GM18505 (cell line): Measurements from ENCODE around the gene CEP135.
A peak's percentile ranks its signal among the peaks of the same experiment; 100 is the strongest.

Source experiments
- ATAC-seq: cut with Tn5 transposase; IDR thresholded peaks from one replicate; pipeline ENCODE4 v1.9.1; 2021; ENCODE audit not compliant: unreplicated experiment
- POLR2A ChIP-seq: IDR thresholded peaks from 4 replicates; pipeline ENCODE4 v1.6.1; 2011; ENCODE audit warnings: borderline replicate concordance; ENCODE audit not compliant: insufficient read depth, insufficient read length; ENCODE audit errors: extremely low read depth

Gene CEP135

GRCh38 chr4:56007154-56007553 lies 58.4 kb downstream of the CEP135 start:
- no peak for ATAC-seq
- no peak for TF ChIP-seq POLR2A

- no peak for ATAC-seq
- no peak for TF ChIP-seq POLR2A
Measured at GRCh38 chr4:56008206-56008605, 59.5 kb downstream of the CEP135 start.

- no peak for ATAC-seq
- no peak for TF ChIP-seq POLR2A
Measured at GRCh38 chr4:56026596-56026995, 77.9 kb downstream of the CEP135 start.

- no peak for ATAC-seq
Measured at GRCh38 chr4:56028165-56028564, 79.4 kb downstream of the CEP135 start.

GRCh38 chr4:56038487-56039162 lies 89.9 kb downstream of the CEP135 start:
- no peak for ATAC-seq
- TF ChIP-seq POLR2A, result no peak

More at GRCh38 chr4:56028165-56028564, 79.4 kb downstream of the CEP135 start:
- no peak for TF ChIP-seq POLR2A

- no peak for ATAC-seq
- no peak for TF ChIP-seq POLR2A
Measured at GRCh38 chr4:56040842-56041241, 92.1 kb downstream of the CEP135 start.

- no peak for ATAC-seq
- TF ChIP-seq POLR2A, result no peak
Measured at GRCh38 chr4:56042225-56042624, 93.5 kb downstream of the CEP135 start.

GRCh38 chr4:56048383-56048701 lies 99.6 kb downstream of the CEP135 start:
- ATAC-seq, result no peak

GRCh38 chr4:56048702-56049431 lies 100.1 kb downstream of the CEP135 start:
- no peak for TF ChIP-seq POLR2A
- ATAC-seq, result peak; percentile 97

More at GRCh38 chr4:56048383-56048701, 99.6 kb downstream of the CEP135 start:
- TF ChIP-seq POLR2A, result no peak

GRCh38 chr4:56050625-56051024 lies 101.9 kb downstream of the CEP135 start:
- TF ChIP-seq POLR2A, result no peak
- no peak for ATAC-seq

- no peak for TF ChIP-seq POLR2A
- no peak for ATAC-seq
Measured at GRCh38 chr4:56051029-56051709, 102.4 kb downstream of the CEP135 start.

GRCh38 chr4:56051710-56052075 lies 102.9 kb downstream of the CEP135 start:
- no peak for TF ChIP-seq POLR2A
- ATAC-seq, result no peak

- no peak for ATAC-seq
- no peak for TF ChIP-seq POLR2A
Measured at GRCh38 chr4:56052481-56052880, 103.7 kb downstream of the CEP135 start.

- no peak for ATAC-seq
- TF ChIP-seq POLR2A, result no peak
Measured at GRCh38 chr4:56052966-56053365, 104.2 kb downstream of the CEP135 start.
